ENCODE results near the gene UNC93B1.

The UNC93B1 gene, protein sequence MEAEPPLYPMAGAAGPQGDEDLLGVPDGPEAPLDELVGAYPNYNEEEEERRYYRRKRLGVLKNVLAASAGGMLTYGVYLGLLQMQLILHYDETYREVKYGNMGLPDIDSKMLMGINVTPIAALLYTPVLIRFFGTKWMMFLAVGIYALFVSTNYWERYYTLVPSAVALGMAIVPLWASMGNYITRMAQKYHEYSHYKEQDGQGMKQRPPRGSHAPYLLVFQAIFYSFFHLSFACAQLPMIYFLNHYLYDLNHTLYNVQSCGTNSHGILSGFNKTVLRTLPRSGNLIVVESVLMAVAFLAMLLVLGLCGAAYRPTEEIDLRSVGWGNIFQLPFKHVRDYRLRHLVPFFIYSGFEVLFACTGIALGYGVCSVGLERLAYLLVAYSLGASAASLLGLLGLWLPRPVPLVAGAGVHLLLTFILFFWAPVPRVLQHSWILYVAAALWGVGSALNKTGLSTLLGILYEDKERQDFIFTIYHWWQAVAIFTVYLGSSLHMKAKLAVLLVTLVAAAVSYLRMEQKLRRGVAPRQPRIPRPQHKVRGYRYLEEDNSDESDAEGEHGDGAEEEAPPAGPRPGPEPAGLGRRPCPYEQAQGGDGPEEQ

DNA sequence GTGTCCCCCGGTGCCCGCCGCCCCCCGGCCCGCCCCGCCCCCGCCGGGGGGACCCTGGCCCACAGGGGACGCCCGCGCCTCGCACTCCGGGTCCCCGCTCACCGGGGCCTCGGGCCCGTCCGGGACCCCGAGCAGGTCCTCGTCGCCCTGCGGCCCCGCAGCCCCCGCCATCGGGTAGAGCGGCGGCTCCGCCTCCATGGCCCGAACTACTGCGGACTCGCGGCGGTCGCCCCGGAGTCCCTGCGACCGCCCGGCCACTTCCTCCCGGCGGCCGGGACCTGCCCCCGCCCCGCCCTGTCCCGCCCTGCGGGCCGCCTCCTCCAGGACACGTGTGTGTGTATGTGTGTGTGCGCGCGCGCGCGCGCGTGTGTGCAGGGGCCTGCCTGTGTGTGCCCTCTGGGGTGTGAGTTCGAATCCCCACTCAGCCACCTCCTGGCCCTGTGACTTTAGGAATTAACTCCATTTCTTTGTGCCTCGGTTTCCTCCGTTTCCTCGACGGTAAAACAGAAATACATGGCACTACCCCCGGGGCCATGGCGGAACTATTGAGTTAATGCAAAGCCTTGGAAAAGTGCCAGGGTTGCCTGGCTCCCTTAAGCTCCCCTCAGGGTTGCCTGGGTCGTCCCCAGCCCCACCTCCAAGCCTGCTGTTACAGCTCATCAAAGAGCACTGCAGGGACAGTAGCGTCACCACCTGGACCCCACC, at the start of gene UNC93B1:
Gene UNC93B1, minus strand, starts transcription at position 252 of the 705 bp plus-strand sequence. Its CDS starts 54 bp downstream, at position 198.
- peak; percentile 96 for DNase-seq (ENCODE audit: low read depth)
- peak within 1 kb of the TSS; percentile 52 for H3K4me3 ChIP-seq (ENCODE audit: low read depth, low read length)

GRCh38 chr11:68053117-68053516, 49.2 kb upstream of the UNC93B1 start:
- TF ChIP-seq, protein P1, sequence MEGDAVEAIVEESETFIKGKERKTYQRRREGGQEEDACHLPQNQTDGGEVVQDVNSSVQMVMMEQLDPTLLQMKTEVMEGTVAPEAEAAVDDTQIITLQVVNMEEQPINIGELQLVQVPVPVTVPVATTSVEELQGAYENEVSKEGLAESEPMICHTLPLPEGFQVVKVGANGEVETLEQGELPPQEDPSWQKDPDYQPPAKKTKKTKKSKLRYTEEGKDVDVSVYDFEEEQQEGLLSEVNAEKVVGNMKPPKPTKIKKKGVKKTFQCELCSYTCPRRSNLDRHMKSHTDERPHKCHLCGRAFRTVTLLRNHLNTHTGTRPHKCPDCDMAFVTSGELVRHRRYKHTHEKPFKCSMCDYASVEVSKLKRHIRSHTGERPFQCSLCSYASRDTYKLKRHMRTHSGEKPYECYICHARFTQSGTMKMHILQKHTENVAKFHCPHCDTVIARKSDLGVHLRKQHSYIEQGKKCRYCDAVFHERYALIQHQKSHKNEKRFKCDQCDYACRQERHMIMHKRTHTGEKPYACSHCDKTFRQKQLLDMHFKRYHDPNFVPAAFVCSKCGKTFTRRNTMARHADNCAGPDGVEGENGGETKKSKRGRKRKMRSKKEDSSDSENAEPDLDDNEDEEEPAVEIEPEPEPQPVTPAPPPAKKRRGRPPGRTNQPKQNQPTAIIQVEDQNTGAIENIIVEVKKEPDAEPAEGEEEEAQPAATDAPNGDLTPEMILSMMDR (IDR thresholded peaks at IDR 0.05; ENCODE audit: insufficient read depth, low read depth, low read length, missing control alignments), result no peak
- DNase-seq (ENCODE audit: low read depth), result no peak
- no peak overlapping the region for H3K4me3 ChIP-seq (ENCODE audit: low read depth, low read length)

More for the DNA sequence above, at the start of gene UNC93B1:
- TF ChIP-seq, protein P1 (IDR thresholded peaks at IDR 0.05; ENCODE audit: insufficient read depth, low read depth, low read length, missing control alignments), result no peak

DNA sequence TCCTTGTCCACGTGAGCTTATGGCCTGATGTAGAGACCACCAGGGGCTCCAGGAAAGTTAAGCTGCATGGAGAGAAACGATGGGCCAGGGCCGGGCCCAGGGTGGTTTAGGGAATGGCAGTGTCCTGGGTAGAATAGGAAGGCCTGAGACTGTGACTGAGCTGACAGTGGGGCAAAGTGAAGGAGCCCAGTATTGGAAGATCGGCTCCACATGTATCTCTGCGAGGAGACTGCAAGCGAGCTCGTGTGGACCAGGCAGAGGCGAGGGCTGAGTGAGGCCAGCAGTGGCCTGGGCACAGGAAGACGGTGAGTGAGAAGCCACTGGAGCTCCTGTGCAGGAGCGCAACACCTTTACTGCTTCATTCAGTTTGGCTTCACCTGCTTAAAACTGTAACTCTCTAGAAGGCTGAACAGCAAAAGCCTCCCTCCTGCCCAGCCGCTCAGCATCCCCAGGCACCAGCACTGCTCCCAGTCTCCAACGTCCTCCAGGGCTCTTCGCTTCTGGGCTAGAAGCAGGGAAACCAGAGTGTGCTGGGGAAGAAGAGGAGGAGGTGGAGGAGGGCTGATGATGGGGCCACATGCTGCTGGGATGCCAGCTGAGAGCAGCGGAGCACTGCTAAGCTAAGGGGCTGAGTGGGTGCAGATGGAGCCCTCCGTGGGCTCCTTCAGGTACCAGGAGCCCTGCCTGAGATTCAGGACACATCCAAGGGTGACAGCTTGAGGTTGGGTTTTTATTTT, 48.4 kb upstream of the UNC93B1 start:
- H3K4me3 ChIP-seq (ENCODE audit: low read depth, low read length), result no peak overlapping the region
- DNase-seq (ENCODE audit: low read depth), result no peak
- TF ChIP-seq, protein P1 (IDR thresholded peaks at IDR 0.05; ENCODE audit: insufficient read depth, low read depth, low read length, missing control alignments), result no peak

- H3K4me3 ChIP-seq (ENCODE audit: low read depth, low read length), result no peak overlapping the region
- TF ChIP-seq, protein P1 (IDR thresholded peaks at IDR 0.05; ENCODE audit: insufficient read depth, low read depth, low read length, missing control alignments), result no peak
- DNase-seq (ENCODE audit: low read depth), result no peak
These were observed 47.6 kb upstream of the UNC93B1 start for GRCh38 chr11:68051191-68052136.

DNA sequence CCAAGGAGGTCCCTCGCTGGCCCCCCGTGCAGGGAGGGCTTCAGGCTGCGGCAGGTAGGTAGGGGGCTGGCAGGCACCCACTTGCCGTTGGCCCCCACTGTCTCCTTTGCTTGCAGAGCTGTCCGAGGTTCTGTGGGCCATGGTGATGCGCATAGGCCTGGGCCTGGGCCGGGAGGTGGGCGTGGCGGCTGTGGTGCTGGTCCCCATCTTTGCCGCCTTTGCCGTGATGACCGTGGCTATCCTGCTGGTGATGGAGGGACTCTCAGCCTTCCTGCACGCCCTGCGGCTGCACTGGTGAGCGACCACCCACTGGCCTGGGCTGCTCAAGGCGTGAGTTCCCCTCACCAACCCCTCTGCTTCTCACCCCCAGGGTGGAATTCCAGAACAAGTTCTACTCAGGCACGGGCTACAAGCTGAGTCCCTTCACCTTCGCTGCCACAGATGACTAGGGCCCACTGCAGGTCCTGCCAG, 46.5 kb upstream of the UNC93B1 start:
- TF ChIP-seq, protein P1 (IDR thresholded peaks at IDR 0.05; ENCODE audit: insufficient read depth, low read depth, low read length, missing control alignments), result no peak
- DNase-seq (ENCODE audit: low read depth), result no peak
- H3K4me3 ChIP-seq (ENCODE audit: low read depth, low read length), result no peak overlapping the region

Data from GM12865 (cell line).